ENCODE measurements around the gene ZNF91.
"Not testable (repeated sequence)": the region's sequence is repeated elsewhere in the genome, so short reads cannot be mapped to it uniquely, and the experiment has no call there.

The ZNF91 gene

GRCh38 chr19:23366437-23366836 lies 28.8 kb downstream of the ZNF91 start:
- Histone ChIP-seq H3K36me3 (ENCODE audit: control insufficient read depth, insufficient read depth, low read length) (peaks cover 75% of the 10 kb centered on the region), H3K27ac (ENCODE audit: low read depth, low read length, severe bottlenecking) (no peak overlapping the region), H3K4me3 (ENCODE audit: extremely low read depth, insufficient read depth, low read length, poor library complexity, severe bottlenecking) (no peak overlapping the region), H3K9me3 (ENCODE audit: control insufficient read depth, low read length) (peaks cover 59% of the 10 kb centered on the region), H3K4me1 (ENCODE audit: control insufficient read depth, insufficient read depth, low read length, poor library complexity, severe bottlenecking) (no peaks in the 10 kb centered on the region)
- 90 to 100% methylated on average over 1 to 4 of the region's 4 CpGs for WGBS, 2 experiments (ENCODE audit: insufficient coverage in 2 of 2)

GRCh38 chr19:23366031-23366430 lies 29.2 kb downstream of the ZNF91 start:
- H3K9me3 ChIP-seq (ENCODE audit: control insufficient read depth, low read length) = peaks cover 62% of the 10 kb centered on the region
- H3K4me1 ChIP-seq (ENCODE audit: control insufficient read depth, insufficient read depth, low read length, poor library complexity, severe bottlenecking); H3K4me3 ChIP-seq (ENCODE audit: extremely low read depth, insufficient read depth, low read length, poor library complexity, severe bottlenecking); H3K27ac ChIP-seq (ENCODE audit: low read depth, low read length, severe bottlenecking): not testable (repeated sequence)
- peaks cover 76% of the 10 kb centered on the region for H3K36me3 ChIP-seq (ENCODE audit: control insufficient read depth, insufficient read depth, low read length)
- 100% methylated on average over 1 of the region's 18 CpGs; no CpG with 5 or more reads in 1 of the 2 experiments for WGBS, 2 experiments (ENCODE audit: insufficient coverage in 2 of 2)

- Histone ChIP-seq H3K9me3 (ENCODE audit: control insufficient read depth, low read length) (peaks cover 62% of the 10 kb centered on the region), H3K36me3 (ENCODE audit: control insufficient read depth, insufficient read depth, low read length) (peaks cover 71% of the 10 kb centered on the region), H3K4me3 (ENCODE audit: extremely low read depth, insufficient read depth, low read length, poor library complexity, severe bottlenecking) (no peak overlapping the region), H3K27ac (ENCODE audit: low read depth, low read length, severe bottlenecking) (no peak overlapping the region), H3K4me1 (ENCODE audit: control insufficient read depth, insufficient read depth, low read length, poor library complexity, severe bottlenecking) (no peaks in the 10 kb centered on the region)
- WGBS, 2 experiments (ENCODE audit: insufficient coverage in 2 of 2) = 80% methylated on average over 1 of the region's 3 CpGs; no CpG with 5 or more reads in 1 of the 2 experiments
Observed at GRCh38 chr19:23365222-23365621, 30.0 kb downstream of the ZNF91 start.

GRCh38 chr19:23361843-23362242 lies 33.4 kb downstream of the ZNF91 start:
- H3K4me3 ChIP-seq (ENCODE audit: extremely low read depth, insufficient read depth, low read length, poor library complexity, severe bottlenecking); H3K4me1 ChIP-seq (ENCODE audit: control insufficient read depth, insufficient read depth, low read length, poor library complexity, severe bottlenecking); H3K27ac ChIP-seq (ENCODE audit: low read depth, low read length, severe bottlenecking): not testable (repeated sequence)
- H3K9me3 ChIP-seq (ENCODE audit: control insufficient read depth, low read length) = peaks cover 66% of the 10 kb centered on the region
- peaks cover 58% of the 10 kb centered on the region for H3K36me3 ChIP-seq (ENCODE audit: control insufficient read depth, insufficient read depth, low read length)
- no CpG with 5 or more reads among the region's 1 CpG for WGBS, 2 experiments (ENCODE audit: insufficient coverage in 2 of 2)

GRCh38 chr19:23351806-23352205 lies 43.5 kb downstream of the ZNF91 start:
- H3K9me3 ChIP-seq (ENCODE audit: control insufficient read depth, low read length) = peaks cover 86% of the 10 kb centered on the region
- H3K27ac ChIP-seq (ENCODE audit: low read depth, low read length, severe bottlenecking) = no peak overlapping the region
- H3K4me3 ChIP-seq (ENCODE audit: extremely low read depth, insufficient read depth, low read length, poor library complexity, severe bottlenecking) = no peak overlapping the region
- WGBS, 2 experiments (ENCODE audit: insufficient coverage in 2 of 2) = 100% methylated on average over 1 of the region's 4 CpGs
- H3K4me1 ChIP-seq (ENCODE audit: control insufficient read depth, insufficient read depth, low read length, poor library complexity, severe bottlenecking) = no peaks in the 10 kb centered on the region
- peaks cover 83% of the 10 kb centered on the region for H3K36me3 ChIP-seq (ENCODE audit: control insufficient read depth, insufficient read depth, low read length)

- no peak overlapping the region for H3K27ac ChIP-seq (ENCODE audit: low read depth, low read length, severe bottlenecking)
- no peaks in the 10 kb centered on the region for H3K4me1 ChIP-seq (ENCODE audit: control insufficient read depth, insufficient read depth, low read length, poor library complexity, severe bottlenecking)
- WGBS, 2 experiments (ENCODE audit: insufficient coverage in 2 of 2) = 93 to 97% methylated on average over 7 of the region's 7 CpGs
- peaks cover 86% of the 10 kb centered on the region for H3K36me3 ChIP-seq (ENCODE audit: control insufficient read depth, insufficient read depth, low read length)
- H3K4me3 ChIP-seq (ENCODE audit: extremely low read depth, insufficient read depth, low read length, poor library complexity, severe bottlenecking) = no peak overlapping the region
- H3K9me3 ChIP-seq (ENCODE audit: control insufficient read depth, low read length) = peaks cover 69% of the 10 kb centered on the region
Observed at GRCh38 chr19:23346696-23347095, 48.6 kb downstream of the ZNF91 start.

GRCh38 chr19:23345838-23346237 lies 49.4 kb downstream of the ZNF91 start:
- H3K9me3 ChIP-seq (ENCODE audit: control insufficient read depth, low read length) = peaks cover 61% of the 10 kb centered on the region
- no peak overlapping the region for H3K4me3 ChIP-seq (ENCODE audit: extremely low read depth, insufficient read depth, low read length, poor library complexity, severe bottlenecking)

GRCh38 chr19:23343434-23344010 lies 51.7 kb downstream of the ZNF91 start:
- peaks cover 49% of the 10 kb centered on the region for H3K9me3 ChIP-seq (ENCODE audit: control insufficient read depth, low read length)
- H3K36me3 ChIP-seq (ENCODE audit: control insufficient read depth, insufficient read depth, low read length) = peaks cover 65% of the 10 kb centered on the region
- no peaks in the 10 kb centered on the region for H3K4me1 ChIP-seq (ENCODE audit: control insufficient read depth, insufficient read depth, low read length, poor library complexity, severe bottlenecking)
- WGBS, 2 experiments (ENCODE audit: insufficient coverage in 2 of 2) = 83 to 100% methylated on average over 1 of the region's 5 CpGs
- H3K27ac ChIP-seq (ENCODE audit: low read depth, low read length, severe bottlenecking) = no peak overlapping the region
- H3K4me3 ChIP-seq (ENCODE audit: extremely low read depth, insufficient read depth, low read length, poor library complexity, severe bottlenecking) = no peak overlapping the region

More at GRCh38 chr19:23345838-23346237, 49.4 kb downstream of the ZNF91 start:
- Histone ChIP-seq H3K36me3 (ENCODE audit: control insufficient read depth, insufficient read depth, low read length) (peaks cover 79% of the 10 kb centered on the region), H3K27ac (ENCODE audit: low read depth, low read length, severe bottlenecking) (no peak overlapping the region), H3K4me1 (ENCODE audit: control insufficient read depth, insufficient read depth, low read length, poor library complexity, severe bottlenecking) (no peaks in the 10 kb centered on the region)
- WGBS, 2 experiments (ENCODE audit: insufficient coverage in 2 of 2) = 98 to 100% methylated on average over 4 of the region's 4 CpGs

- H3K9me3 ChIP-seq (ENCODE audit: control insufficient read depth, low read length) = peaks cover 4% of the 10 kb centered on the region
- H3K4me3 ChIP-seq (ENCODE audit: extremely low read depth, insufficient read depth, low read length, poor library complexity, severe bottlenecking) = no peak overlapping the region
- no peak overlapping the region for H3K27ac ChIP-seq (ENCODE audit: low read depth, low read length, severe bottlenecking)
- no peaks in the 10 kb centered on the region for H3K4me1 ChIP-seq (ENCODE audit: control insufficient read depth, insufficient read depth, low read length, poor library complexity, severe bottlenecking)
- H3K36me3 ChIP-seq (ENCODE audit: control insufficient read depth, insufficient read depth, low read length) = peaks cover 23% of the 10 kb centered on the region
Observed at GRCh38 chr19:23328211-23328610, 67.1 kb downstream of the ZNF91 start.

- no peaks in the 10 kb centered on the region for H3K36me3 ChIP-seq (ENCODE audit: control insufficient read depth, insufficient read depth, low read length)
- no peaks in the 10 kb centered on the region for H3K4me1 ChIP-seq (ENCODE audit: control insufficient read depth, insufficient read depth, low read length, poor library complexity, severe bottlenecking)
- H3K4me3 ChIP-seq (ENCODE audit: extremely low read depth, insufficient read depth, low read length, poor library complexity, severe bottlenecking) = no peak overlapping the region
- peaks cover 4% of the 10 kb centered on the region for H3K9me3 ChIP-seq (ENCODE audit: control insufficient read depth, low read length)
- WGBS, 2 experiments (ENCODE audit: insufficient coverage in 2 of 2) = 83% methylated on average over 2 of the region's 4 CpGs; no CpG with 5 or more reads in 1 of the 2 experiments
- H3K27ac ChIP-seq (ENCODE audit: low read depth, low read length, severe bottlenecking) = no peak overlapping the region
Observed at GRCh38 chr19:23321953-23322549, 73.2 kb downstream of the ZNF91 start.

GRCh38 chr19:23321403-23321802 lies 73.9 kb downstream of the ZNF91 start:
- H3K4me1 ChIP-seq (ENCODE audit: control insufficient read depth, insufficient read depth, low read length, poor library complexity, severe bottlenecking); H3K36me3 ChIP-seq (ENCODE audit: control insufficient read depth, insufficient read depth, low read length); H3K4me3 ChIP-seq (ENCODE audit: extremely low read depth, insufficient read depth, low read length, poor library complexity, severe bottlenecking); H3K27ac ChIP-seq (ENCODE audit: low read depth, low read length, severe bottlenecking); H3K9me3 ChIP-seq (ENCODE audit: control insufficient read depth, low read length): not testable (repeated sequence)

All from mesodermal cell (in vitro differentiated cells).